Trophoblast cell (in vitro differentiated cells and primary cell): ENCODE data around the gene NRAP.

Source experiments
- DNase-seq, 2 donors: peaks; one replicate each; pipeline ENCODE4 v3.0.0-alpha.2; 2016
- H2AFZ ChIP-seq: 2 replicates; pipeline ENCODE4 v1.6.1; 2013; ENCODE audit warnings: low read length, moderate library complexity, mild to moderate bottlenecking; ENCODE audit not compliant: insufficient read depth, poor library complexity
- H2AK5ac ChIP-seq: 2 replicates; pipeline ENCODE4 v1.6.1; 2013; ENCODE audit warnings: mild to moderate bottlenecking, low read length
- H2BK120ac ChIP-seq: 2 replicates; pipeline ENCODE4 v1.6.1; 2013; ENCODE audit warnings: low read length, mild to moderate bottlenecking, moderate library complexity; ENCODE audit not compliant: insufficient read depth, poor library complexity
- H2BK12ac ChIP-seq: 2 replicates; pipeline ENCODE4 v1.6.1; 2013; ENCODE audit warnings: mild to moderate bottlenecking, low read length, moderate library complexity
- H2BK5ac ChIP-seq: 2 replicates; pipeline ENCODE4 v1.6.1; 2013; ENCODE audit warnings: low read length, low read depth, moderate library complexity, mild to moderate bottlenecking; ENCODE audit not compliant: poor library complexity
- H3K14ac ChIP-seq: 2 replicates; pipeline ENCODE4 v1.6.1; 2013; ENCODE audit warnings: mild to moderate bottlenecking, low read length
- H3K18ac ChIP-seq: 2 replicates; pipeline ENCODE4 v1.6.1; 2013; ENCODE audit warnings: mild to moderate bottlenecking, low read length
- H3K23ac ChIP-seq: 2 replicates; pipeline ENCODE4 v1.6.1; 2013; ENCODE audit warnings: low read length
- H3K27ac ChIP-seq: 2 replicates; pipeline ENCODE4 v1.5.1; 2013; ENCODE audit warnings: low read depth, mild to moderate bottlenecking, inconsistent platforms, low read length, moderate library complexity
- H3K27me3 ChIP-seq: 2 replicates; pipeline ENCODE4 v1.6.1; 2013; ENCODE audit warnings: inconsistent platforms, mild to moderate bottlenecking, low read length, moderate library complexity; ENCODE audit not compliant: insufficient read depth
- H3K36me3 ChIP-seq, 2 experiments: 1 replicate in 1 of 2; 2 replicates in 1 of 2; pipeline ENCODE4 v1.6.1; 2013; ENCODE audit warnings: low read length in 2 of 2, mild to moderate bottlenecking in 2 of 2, moderate library complexity in 1 of 2; ENCODE audit not compliant: insufficient read depth in 2 of 2, control insufficient read depth in 1 of 2
- H3K4ac ChIP-seq: 2 replicates; pipeline ENCODE4 v1.6.1; 2013; ENCODE audit warnings: low read depth, mild to moderate bottlenecking, low read length, moderate library complexity
- H3K4me1 ChIP-seq, 2 experiments: 1 replicate in 1 of 2; 2 replicates in 1 of 2; pipeline ENCODE4 v1.6.1; 2013; ENCODE audit warnings: low read length in 2 of 2, mild to moderate bottlenecking in 2 of 2, moderate library complexity in 1 of 2; ENCODE audit not compliant: insufficient read depth in 2 of 2, control insufficient read depth in 1 of 2
- H3K4me2 ChIP-seq: 2 replicates; pipeline ENCODE4 v1.6.1; 2013; ENCODE audit warnings: inconsistent platforms, mild to moderate bottlenecking, low read length, moderate library complexity
- H3K4me3 ChIP-seq: 2 replicates; pipeline ENCODE4 v1.5.1; 2013; ENCODE audit warnings: mild to moderate bottlenecking, low read depth, low read length, inconsistent platforms
- H3K79me1 ChIP-seq: one replicate; pipeline ENCODE4 v1.6.1; 2013; ENCODE audit warnings: low read length
- H3K79me2 ChIP-seq: 2 replicates; pipeline ENCODE4 v1.6.1; 2013; ENCODE audit warnings: low read length, mild to moderate bottlenecking; ENCODE audit not compliant: control insufficient read depth, insufficient read depth, poor library complexity
- H3K9ac ChIP-seq: 2 replicates; pipeline ENCODE4 v1.6.1; 2013; ENCODE audit warnings: mild to moderate bottlenecking, low read length
- H3K9me3 ChIP-seq: 2 replicates; pipeline ENCODE4 v1.6.1; 2013; ENCODE audit warnings: low read depth, mild to moderate bottlenecking, control low read depth, inconsistent platforms, low read length; ENCODE audit not compliant: insufficient read depth
- H4K12ac ChIP-seq: 2 replicates; pipeline ENCODE4 v1.6.1; 2013; ENCODE audit warnings: low read depth, mild to moderate bottlenecking, low read length, moderate library complexity
- H4K8ac ChIP-seq: 2 replicates; pipeline ENCODE4 v1.6.1; 2013; ENCODE audit warnings: low read depth, mild to moderate bottlenecking, low read length, moderate library complexity
- H4K91ac ChIP-seq: one replicate; pipeline ENCODE4 v1.6.1; 2013; ENCODE audit warnings: low read depth, mild to moderate bottlenecking, low read length, moderate library complexity
- WGBS: extraction: QIAGEN DNeasy Blood & Tissue Kit; methylation state at CpG from one replicate; pipeline ENCODE4 v1.1.7; 2013; ENCODE audit warnings: missing lambda C conversion rate; ENCODE audit not compliant: insufficient read length, insufficient coverage; ENCODE audit errors: extremely low coverage; 5-methylcytosine and 5-hydroxymethylcytosine counted together

NRAP gene

GRCh38 chr10:113554214-113554613 is 109.6 kb downstream of the NRAP start:
- H2BK120ac ChIP-seq, result no peak overlapping the region
- no peak overlapping the region for H2AK5ac ChIP-seq
- H3K4me2 ChIP-seq, result no peak overlapping the region
- H2BK5ac ChIP-seq, result no peak overlapping the region
- H3K23ac ChIP-seq, result no peak overlapping the region
- no CpG with 5 or more reads among the region's 5 CpGs for WGBS
- no peak overlapping the region for H3K18ac ChIP-seq
- no peak overlapping the region for H3K27ac ChIP-seq
- H3K14ac ChIP-seq, result no peak overlapping the region
- H3K27me3 ChIP-seq, result peaks cover 7% of the 10 kb centered on the region
- H4K91ac ChIP-seq, result no peak overlapping the region
- H2BK12ac ChIP-seq, result no peak overlapping the region
- H3K4me1 ChIP-seq, result peaks cover 4 to 7% of the 10 kb centered on the region in 2 experiments
- H4K8ac ChIP-seq, result no peak overlapping the region
- no peaks in the 10 kb centered on the region for H3K79me2 ChIP-seq
- H2AFZ ChIP-seq, result no peak overlapping the region
- no peak overlapping the region for H3K4ac ChIP-seq
- H3K9ac ChIP-seq, result no peak overlapping the region
- no peak for DNase-seq
- H3K9me3 ChIP-seq, result peaks cover 2% of the 10 kb centered on the region
- H3K79me1 ChIP-seq, result no peaks in the 10 kb centered on the region
- H4K12ac ChIP-seq, result no peak overlapping the region
- H3K4me3 ChIP-seq, result no peak overlapping the region
- H3K36me3 ChIP-seq, result no peaks in the 10 kb centered on the region

DNA sequence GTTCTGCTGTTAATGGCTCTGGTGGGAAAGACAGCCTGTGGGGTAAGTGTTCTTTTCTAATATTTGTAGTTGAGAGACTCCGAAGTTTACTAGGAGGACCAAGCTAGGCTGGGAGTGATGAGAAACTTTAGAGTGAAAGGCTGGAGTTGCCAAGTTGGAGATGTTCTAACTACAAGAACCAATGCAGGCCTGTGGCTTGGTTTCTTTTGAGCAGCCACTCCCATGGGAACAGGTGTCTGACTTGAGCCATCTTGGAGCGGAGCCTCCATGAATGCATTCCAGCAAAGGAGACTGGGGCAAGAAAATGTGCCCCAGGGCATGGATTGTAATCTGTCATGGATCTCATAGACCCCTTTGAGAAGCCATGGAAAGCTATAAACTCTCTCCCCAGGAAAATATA is 110.7 kb downstream of the NRAP start:
- H3K79me1 ChIP-seq, result no peaks in the 10 kb centered on the region
- H2BK120ac ChIP-seq, result no peak overlapping the region
- DNase-seq, result no peak
- H4K8ac ChIP-seq, result no peak overlapping the region
- no peak overlapping the region for H3K18ac ChIP-seq
- H3K79me2 ChIP-seq, result no peaks in the 10 kb centered on the region
- H2AFZ ChIP-seq, result no peak overlapping the region
- no peak overlapping the region for H2AK5ac ChIP-seq
- no peak overlapping the region for H2BK5ac ChIP-seq
- H3K4me1 ChIP-seq, result peaks cover 0 to 3% of the 10 kb centered on the region in 2 experiments
- no peaks in the 10 kb centered on the region for H3K36me3 ChIP-seq
- H3K9me3 ChIP-seq, result peaks cover 2% of the 10 kb centered on the region
- H2BK12ac ChIP-seq, result no peak overlapping the region
- H3K4ac ChIP-seq, result no peak overlapping the region
- no peak overlapping the region for H3K27ac ChIP-seq
- no peak overlapping the region for H3K14ac ChIP-seq
- WGBS, result no CpG with 5 or more reads among the region's 2 CpGs
- no peak overlapping the region for H3K23ac ChIP-seq
- no peak overlapping the region for H4K12ac ChIP-seq
- no peak overlapping the region for H3K4me3 ChIP-seq
- no peak overlapping the region for H4K91ac ChIP-seq
- peaks cover 2% of the 10 kb centered on the region for H3K27me3 ChIP-seq
- no peak overlapping the region for H3K9ac ChIP-seq
- no peak overlapping the region for H3K4me2 ChIP-seq

- H4K8ac ChIP-seq, result no peak within 1 kb of the TSS
These were observed 111.1 kb downstream of the NRAP start, which contains the start of gene HABP2 for GRCh38 chr10:113552701-113553100. Gene HABP2 (plus strand): TSS chr10:113553053. CDS start chr10:113553122, 69 bp downstream.

GRCh38 chr10:113552014-113552413 is 111.8 kb downstream of the NRAP start:
- Histone ChIP-seq H3K27me3 (no peaks in the 10 kb centered on the region), H2BK5ac (no peak overlapping the region), H3K79me1 (no peaks in the 10 kb centered on the region), H3K9ac (no peak overlapping the region), H4K91ac (no peak overlapping the region), H3K4me3 (no peak overlapping the region), H3K4me2 (no peak overlapping the region), H2BK12ac (no peak overlapping the region), H3K4me1 (no peaks in the 10 kb centered on the region), H3K23ac (no peak overlapping the region), H2BK120ac (no peak overlapping the region), H3K36me3 (no peaks in the 10 kb centered on the region), H2AFZ (no peak overlapping the region), H4K12ac (no peak overlapping the region), H4K8ac (no peak overlapping the region), H3K79me2 (no peaks in the 10 kb centered on the region), H2AK5ac (no peak overlapping the region), H3K18ac (no peak overlapping the region), H3K14ac (no peak overlapping the region), H3K9me3 (peaks cover 2% of the 10 kb centered on the region), H3K27ac (no peak overlapping the region), H3K4ac (no peak overlapping the region)
- no CpG with 5 or more reads among the region's 3 CpGs for WGBS
- DNase-seq, result no peak

More at GRCh38 chr10:113552701-113553100, 111.1 kb downstream of the NRAP start, which contains the start of gene HABP2:
- Histone ChIP-seq H3K27ac (no peak within 1 kb of the TSS), H3K27me3 (peaks cover 2% of the 10 kb centered on the region), H3K4me1 (no peaks in the 10 kb centered on the region), H2AFZ (no peak within 1 kb of the TSS), H4K91ac (no peak within 1 kb of the TSS), H4K12ac (no peak within 1 kb of the TSS), H3K14ac (no peak within 1 kb of the TSS), H3K36me3 (no peaks in the 10 kb centered on the region), H3K23ac (no peak within 1 kb of the TSS), H2BK5ac (no peak within 1 kb of the TSS), H3K9me3 (peaks cover 2% of the 10 kb centered on the region), H2BK12ac (no peak within 1 kb of the TSS), H3K4me3 (no peak within 1 kb of the TSS), H3K79me2 (no peaks in the 10 kb centered on the region), H3K79me1 (no peaks in the 10 kb centered on the region), H3K4ac (no peak within 1 kb of the TSS), H3K9ac (no peak within 1 kb of the TSS), H2AK5ac (no peak within 1 kb of the TSS), H2BK120ac (no peak within 1 kb of the TSS), H3K18ac (no peak within 1 kb of the TSS), H3K4me2 (no peak within 1 kb of the TSS)
- no CpG with 5 or more reads among the region's 3 CpGs for WGBS
- no peak for DNase-seq
